Measurements from ENCODE around the gene DHDH. TPM values are rescaled to one million over a fixed set of nuclear protein-coding genes. Genes with fewer than 3 reads are reported as not detected.
"Not testable (repeated sequence)": the region's sequence is repeated elsewhere in the genome, so short reads cannot be mapped to it uniquely, and the experiment has no call there.

DHDH gene
- total and polyA plus RNA-seq, 7 donors = 0.14 to 0.21 TPM; not detected in 5

DNA sequence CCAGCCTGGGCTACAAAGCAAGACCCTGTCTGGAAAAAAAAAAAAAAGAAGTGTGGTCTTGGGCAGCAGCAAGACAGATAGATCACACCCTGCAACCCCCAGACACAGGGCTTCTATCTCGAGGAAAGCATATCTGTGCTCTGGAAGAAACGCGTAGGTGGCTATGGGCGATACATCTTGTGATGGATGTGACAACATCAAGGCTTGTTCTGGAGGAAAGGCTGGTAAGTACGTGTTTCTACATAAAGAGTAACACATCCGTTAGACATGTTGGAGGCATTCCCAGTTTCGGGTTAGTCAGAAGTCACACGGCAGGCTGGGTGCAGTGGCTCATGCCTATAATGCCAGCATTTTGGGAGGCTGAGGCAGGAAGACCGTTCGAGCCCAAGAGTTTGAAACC lies 6.6 kb upstream of the DHDH start:
- intact Hi-C loops (cut with DNase I) = no loop called here
- peak in 1 of 2 donors; percentile 51 for DNase-seq
- WGBS, 3 donors = 31 to 41% (median 38%) methylated on average over 10 of the region's 10 CpGs
- Histone ChIP-seq H3K9me3 (no peaks in the 10 kb centered on the region), H3K4me3 (no peak overlapping the region), H3K36me3 (ENCODE audit: insufficient read depth in 1 of 2, low read depth in 1 of 2) (peaks cover 0 to 16% of the 10 kb centered on the region in 2 donors), H3K4me1 (peaks cover 8% of the 10 kb centered on the region), H3K27ac (peak overlapping the region; percentile 23), H3K27me3 (ENCODE audit: insufficient read depth in 3 of 3, low read length in 2 of 3) (no peaks in the 10 kb centered on the region)
- TF ChIP-seq, protein P1, sequence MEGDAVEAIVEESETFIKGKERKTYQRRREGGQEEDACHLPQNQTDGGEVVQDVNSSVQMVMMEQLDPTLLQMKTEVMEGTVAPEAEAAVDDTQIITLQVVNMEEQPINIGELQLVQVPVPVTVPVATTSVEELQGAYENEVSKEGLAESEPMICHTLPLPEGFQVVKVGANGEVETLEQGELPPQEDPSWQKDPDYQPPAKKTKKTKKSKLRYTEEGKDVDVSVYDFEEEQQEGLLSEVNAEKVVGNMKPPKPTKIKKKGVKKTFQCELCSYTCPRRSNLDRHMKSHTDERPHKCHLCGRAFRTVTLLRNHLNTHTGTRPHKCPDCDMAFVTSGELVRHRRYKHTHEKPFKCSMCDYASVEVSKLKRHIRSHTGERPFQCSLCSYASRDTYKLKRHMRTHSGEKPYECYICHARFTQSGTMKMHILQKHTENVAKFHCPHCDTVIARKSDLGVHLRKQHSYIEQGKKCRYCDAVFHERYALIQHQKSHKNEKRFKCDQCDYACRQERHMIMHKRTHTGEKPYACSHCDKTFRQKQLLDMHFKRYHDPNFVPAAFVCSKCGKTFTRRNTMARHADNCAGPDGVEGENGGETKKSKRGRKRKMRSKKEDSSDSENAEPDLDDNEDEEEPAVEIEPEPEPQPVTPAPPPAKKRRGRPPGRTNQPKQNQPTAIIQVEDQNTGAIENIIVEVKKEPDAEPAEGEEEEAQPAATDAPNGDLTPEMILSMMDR (IDR thresholded peaks at IDR 0.05) = no peak
- ATAC-seq = peak; percentile 69 to 87 (median 80)

DNA sequence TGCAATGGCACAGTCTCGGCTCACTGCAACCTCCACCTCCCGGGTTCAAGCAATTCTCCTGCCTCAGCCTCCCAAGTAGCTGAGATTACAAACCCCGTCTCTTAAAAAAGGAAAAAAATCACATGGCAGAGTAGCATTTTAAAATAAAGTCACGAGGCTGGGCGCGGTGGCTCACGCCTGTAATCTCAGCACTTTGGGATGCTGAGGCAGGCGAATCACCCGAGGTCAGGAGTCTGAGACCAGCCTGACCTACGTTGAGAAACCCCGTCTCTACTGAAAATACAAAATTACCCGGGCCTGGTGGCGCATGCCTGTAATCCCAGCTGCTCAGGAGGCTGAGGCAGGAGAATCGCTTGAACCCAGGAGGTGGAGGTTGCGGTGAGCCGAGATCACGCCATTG lies 5.8 kb upstream of the DHDH start:
- intact Hi-C loops (cut with DNase I); H3K27me3 ChIP-seq (ENCODE audit: insufficient read depth in 3 of 3, low read length in 2 of 3); ATAC-seq; DNase-seq; H3K4me1 ChIP-seq; H3K36me3 ChIP-seq (ENCODE audit: insufficient read depth in 1 of 2, low read depth in 1 of 2); H3K27ac ChIP-seq; H3K4me3 ChIP-seq; H3K9me3 ChIP-seq: not testable (repeated sequence)
- 84 to 87% (median 84%) methylated on average over 17 of the region's 17 CpGs for WGBS, 3 donors

DNA sequence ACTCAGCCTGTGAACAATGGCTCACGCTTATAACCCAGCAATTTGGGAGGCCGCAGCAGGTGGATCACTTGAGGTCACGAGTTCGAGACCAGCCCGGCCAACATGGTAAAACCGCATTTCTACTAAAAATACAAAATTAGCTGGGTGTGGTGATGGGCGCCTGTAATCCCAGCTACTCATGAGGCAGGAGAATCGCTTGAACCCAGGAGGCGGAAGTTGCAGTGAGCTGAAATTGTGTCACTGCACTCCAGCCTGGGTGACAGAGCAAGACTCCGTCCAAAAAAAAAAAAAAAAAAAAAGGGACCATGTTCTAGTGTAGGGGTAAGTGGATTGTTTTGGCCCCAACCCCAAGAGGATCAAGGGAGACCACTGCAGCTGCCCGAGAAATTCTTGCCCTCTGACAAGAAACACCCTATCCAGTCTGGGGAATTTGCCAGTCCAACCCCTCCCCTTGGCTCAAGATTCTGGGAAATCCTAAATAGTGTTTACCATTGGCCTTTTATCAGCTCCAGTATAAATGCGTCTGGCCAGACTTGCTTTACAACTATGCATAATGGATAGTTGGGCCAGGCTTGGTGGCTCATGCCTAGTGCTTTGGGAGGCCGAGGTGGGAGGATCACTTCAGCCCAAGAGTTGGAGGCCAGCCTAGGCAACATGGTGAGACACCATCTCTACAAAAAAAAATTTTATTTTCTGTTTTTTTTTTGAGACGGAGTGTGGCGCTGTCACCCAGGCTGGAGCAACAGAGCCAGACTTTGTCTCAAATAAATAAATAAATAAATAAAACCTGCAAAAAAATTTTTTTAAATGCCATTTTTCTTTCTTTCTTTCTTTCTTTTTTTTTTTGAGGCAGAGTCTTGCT lies 5.1 kb upstream of the DHDH start:
- 59 to 62% (median 61%) methylated on average over 14 to 15 of the region's 15 CpGs for WGBS, 3 donors
- no peak for DNase-seq
- intact Hi-C loops (cut with DNase I) = no loop called here
- H3K27ac ChIP-seq = no peak overlapping the region
- no peaks in the 10 kb centered on the region for H3K27me3 ChIP-seq (ENCODE audit: insufficient read depth in 3 of 3, low read length in 2 of 3)
- no peak for ATAC-seq
- peaks cover 8% of the 10 kb centered on the region for H3K4me1 ChIP-seq
- no peaks in the 10 kb centered on the region for H3K9me3 ChIP-seq
- TF ChIP-seq, protein P1 (IDR thresholded peaks at IDR 0.05) = no peak
- no peak overlapping the region for H3K4me3 ChIP-seq
- H3K36me3 ChIP-seq (ENCODE audit: insufficient read depth in 1 of 2, low read depth in 1 of 2) = peaks cover 0 to 2% of the 10 kb centered on the region in 2 donors

DNA sequence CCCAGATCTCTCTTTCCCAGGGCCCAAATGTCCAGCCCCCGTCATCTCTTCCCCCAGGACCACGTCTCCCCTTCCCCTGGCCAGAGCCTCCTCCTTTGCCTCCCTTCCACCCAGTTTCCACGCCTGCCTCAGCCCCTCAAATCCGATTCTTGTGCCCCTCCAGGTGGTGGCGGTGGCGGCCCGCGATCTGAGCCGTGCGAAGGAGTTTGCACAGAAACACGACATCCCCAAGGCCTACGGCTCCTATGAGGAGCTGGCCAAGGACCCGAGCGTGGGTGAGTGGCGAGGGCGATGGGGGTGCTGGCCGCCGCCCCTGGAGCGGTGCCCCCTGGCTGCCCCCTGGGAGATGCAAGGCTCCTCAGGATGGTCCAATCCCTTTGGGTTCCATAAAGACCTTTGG lies 1.3 kb downstream of the DHDH start:
- TF ChIP-seq, protein P1 (IDR thresholded peaks at IDR 0.05) = no peak
- intact Hi-C loops (cut with DNase I) = no loop called here

DNA sequence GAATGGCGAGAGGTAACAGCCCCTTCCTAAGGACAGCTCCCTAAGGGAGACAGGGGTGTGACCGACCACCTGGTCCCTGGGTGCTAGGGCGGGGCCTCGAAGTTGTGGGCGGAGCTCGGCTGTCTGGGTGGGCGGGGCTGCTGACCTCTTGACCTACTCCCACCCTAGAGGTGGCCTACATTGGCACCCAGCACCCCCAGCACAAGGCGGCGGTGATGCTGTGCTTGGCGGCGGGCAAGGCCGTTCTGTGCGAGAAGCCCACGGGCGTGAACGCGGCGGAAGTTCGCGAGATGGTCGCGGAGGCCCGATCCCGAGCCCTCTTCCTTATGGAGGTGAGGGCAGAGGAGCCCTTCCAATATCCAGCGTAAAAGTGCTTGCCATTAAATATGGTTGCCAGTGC lies 2.4 kb downstream of the DHDH start:
- intact Hi-C loops (cut with DNase I) = no loop called here
- Histone ChIP-seq H3K27ac (no peak overlapping the region), H3K27me3 (ENCODE audit: insufficient read depth in 3 of 3, low read length in 2 of 3) (peaks cover 0 to 1% (median 0%) of the 10 kb centered on the region in 3 donors), H3K9me3 (no peaks in the 10 kb centered on the region), H3K36me3 (ENCODE audit: insufficient read depth in 1 of 2, low read depth in 1 of 2) (no peaks in the 10 kb centered on the region), H3K4me1 (no peaks in the 10 kb centered on the region), H3K4me3 (no peak overlapping the region)
- 95 to 97% (median 96%) methylated on average over 25 of the region's 25 CpGs for WGBS, 3 donors
- ATAC-seq (no peak), DNase-seq (no peak)
- TF ChIP-seq, protein P1 (IDR thresholded peaks at IDR 0.05) = no peak

More for the DNA sequence above, 1.3 kb downstream of the DHDH start:
- ATAC-seq (no peak), DNase-seq (no peak)
- H3K4me1 ChIP-seq = no peaks in the 10 kb centered on the region
- 74 to 78% (median 75%) methylated on average over 19 of the region's 19 CpGs for WGBS, 3 donors
- H3K4me3 ChIP-seq = no peak overlapping the region
- no peak overlapping the region for H3K27ac ChIP-seq
- H3K27me3 ChIP-seq (ENCODE audit: insufficient read depth in 3 of 3, low read length in 2 of 3) = peaks cover 0 to 1% (median 0%) of the 10 kb centered on the region in 3 donors
- H3K36me3 ChIP-seq (ENCODE audit: insufficient read depth in 1 of 2, low read depth in 1 of 2) = no peaks in the 10 kb centered on the region
- no peaks in the 10 kb centered on the region for H3K9me3 ChIP-seq

All from psoas muscle (tissue), 8 donors.